Tibial artery (tissue), 4 donors: ENCODE data around the gene PAX5.

Source experiments
- DNase-seq, 2 donors: peaks; one replicate each; pipeline ENCODE4 v3.0.0-alpha.2; 2019
- H3K27ac ChIP-seq, 2 donors: fragments of 200-600 bp; sonication (generic) in 1 of 2; 1 replicate in 1 of 2; 2 replicates in 1 of 2; pipeline ENCODE4 v1.5.1; 2018 to 2019; ENCODE audit warnings: mild to moderate bottlenecking in 1 of 2
- H3K27me3 ChIP-seq, 2 donors: fragments of 200-600 bp; sonication (generic) in 1 of 2; one replicate each; pipeline versions ENCODE4 v1.5.1 to v1.6.0; 2016 to 2019
- H3K36me3 ChIP-seq, 3 donors: fragments of 200-600 bp; sonication (generic) in 2 of 3; one replicate each; pipeline ENCODE4 v1.5.1; 2016 to 2019; ENCODE audit warnings: mild to moderate bottlenecking in 2 of 3
- H3K4me1 ChIP-seq, 4 donors: fragments of 200-600 bp; sonication (generic) in 2 of 4; 1 replicate in 3 of 4; 2 replicates in 1 of 4; pipeline ENCODE4 v1.5.1; 2016 to 2019
- H3K4me3 ChIP-seq, 2 donors: fragments of 200-600 bp; sonication (generic) in 1 of 2; 1 replicate in 1 of 2; 2 replicates in 1 of 2; pipeline ENCODE4 v1.5.1; 2018 to 2019; ENCODE audit warnings: mild to moderate bottlenecking in 2 of 2
- H3K9me3 ChIP-seq, 3 donors: fragments of 200-600 bp; sonication (generic) in 1 of 3; one replicate each; pipeline ENCODE4 v1.5.1; 2016 to 2019
- intact Hi-C: fragments of 100-400 bp; cut with DNase I; formaldehyde crosslinking; loops from one replicate; pipeline ENCODE4 v1.15.0; 2023; ENCODE audit warnings: low total_unique reads
- TF ChIP-seq, protein P1 (sequence below), 2 experiments: fragments of 200-600 bp in 1 of 2; fragments of 450-650 bp in 1 of 2; IDR thresholded peaks; one replicate each; pipeline ENCODE4 v1.5.1; 2017 to 2019; ENCODE audit warnings: antibody characterized with exemption in 2 of 2, mild to moderate bottlenecking in 1 of 2, moderate library complexity in 1 of 2

PAX5 gene

DNA sequence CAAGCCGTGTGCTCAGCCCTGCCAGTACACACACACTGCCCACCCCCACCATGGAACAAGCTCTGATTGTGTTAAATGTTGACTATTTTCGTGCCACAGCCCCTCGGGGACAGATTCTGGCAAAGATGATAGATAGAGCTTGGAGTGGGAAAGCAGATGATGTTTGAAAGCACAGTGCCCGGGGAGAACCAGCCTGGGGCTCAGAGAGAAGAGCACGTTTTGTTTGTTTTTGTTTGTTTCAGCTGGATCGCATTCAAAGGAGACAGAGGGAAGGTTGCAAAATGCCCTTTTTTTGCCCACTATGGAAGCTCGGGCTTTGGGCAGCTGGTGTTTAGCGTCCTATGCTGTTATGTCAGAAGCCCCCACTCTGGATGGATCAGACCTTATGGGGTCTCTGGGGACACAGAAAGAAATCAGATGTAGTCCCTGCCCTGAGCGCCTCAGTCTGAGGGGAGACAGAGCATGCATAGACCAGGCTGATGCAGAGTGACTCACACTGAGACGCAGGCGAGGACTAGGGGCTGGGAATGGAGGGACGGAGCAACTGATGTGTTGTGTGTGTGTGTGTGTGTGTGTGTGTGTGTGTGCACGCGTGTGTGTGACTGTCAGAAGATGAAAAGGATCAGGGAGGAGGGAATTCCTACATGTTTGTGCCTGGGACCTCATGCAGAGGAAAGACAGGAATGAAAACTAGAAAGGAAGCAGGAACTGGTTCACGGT lies 231.7 kb downstream of the PAX5 start:
- intact Hi-C loops: no loop called here
- DNase-seq: no peak
- Histone ChIP-seq H3K36me3 (no peaks in the 10 kb centered on the region), H3K27me3 (peaks cover 0 to 15% of the 10 kb centered on the region in 2 donors), H3K4me3 (no peak overlapping the region), H3K27ac (no peak overlapping the region), H3K4me1 (no peaks in the 10 kb centered on the region), H3K9me3 (no peaks in the 10 kb centered on the region)
- TF ChIP-seq, protein P1, sequence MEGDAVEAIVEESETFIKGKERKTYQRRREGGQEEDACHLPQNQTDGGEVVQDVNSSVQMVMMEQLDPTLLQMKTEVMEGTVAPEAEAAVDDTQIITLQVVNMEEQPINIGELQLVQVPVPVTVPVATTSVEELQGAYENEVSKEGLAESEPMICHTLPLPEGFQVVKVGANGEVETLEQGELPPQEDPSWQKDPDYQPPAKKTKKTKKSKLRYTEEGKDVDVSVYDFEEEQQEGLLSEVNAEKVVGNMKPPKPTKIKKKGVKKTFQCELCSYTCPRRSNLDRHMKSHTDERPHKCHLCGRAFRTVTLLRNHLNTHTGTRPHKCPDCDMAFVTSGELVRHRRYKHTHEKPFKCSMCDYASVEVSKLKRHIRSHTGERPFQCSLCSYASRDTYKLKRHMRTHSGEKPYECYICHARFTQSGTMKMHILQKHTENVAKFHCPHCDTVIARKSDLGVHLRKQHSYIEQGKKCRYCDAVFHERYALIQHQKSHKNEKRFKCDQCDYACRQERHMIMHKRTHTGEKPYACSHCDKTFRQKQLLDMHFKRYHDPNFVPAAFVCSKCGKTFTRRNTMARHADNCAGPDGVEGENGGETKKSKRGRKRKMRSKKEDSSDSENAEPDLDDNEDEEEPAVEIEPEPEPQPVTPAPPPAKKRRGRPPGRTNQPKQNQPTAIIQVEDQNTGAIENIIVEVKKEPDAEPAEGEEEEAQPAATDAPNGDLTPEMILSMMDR (IDR thresholded peaks at IDR 0.05): no peak

DNA sequence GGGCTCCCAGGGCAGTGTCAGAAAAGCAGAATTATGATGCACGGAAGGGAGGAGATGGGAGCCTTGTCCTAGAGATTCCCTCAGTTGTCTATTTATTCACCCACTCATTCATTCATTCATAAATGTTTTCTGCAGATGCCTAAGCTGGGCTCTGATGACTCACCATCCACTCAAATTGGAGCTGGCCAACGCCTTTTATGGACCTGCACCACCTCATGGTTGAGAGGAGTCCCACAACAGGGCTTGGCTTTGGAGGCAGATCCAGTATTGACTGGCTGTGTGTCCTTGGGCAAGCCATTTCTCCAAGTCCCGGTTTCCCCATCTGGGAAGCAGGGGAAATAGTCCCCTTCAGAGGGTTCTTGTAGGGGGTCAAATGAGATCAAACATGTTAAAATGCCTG lies 233.6 kb downstream of the PAX5 start:
- Histone ChIP-seq H3K36me3 (no peaks in the 10 kb centered on the region), H3K9me3 (no peaks in the 10 kb centered on the region), H3K4me1 (no peaks in the 10 kb centered on the region), H3K4me3 (no peak overlapping the region), H3K27ac (no peak overlapping the region), H3K27me3 (peaks cover 0 to 15% of the 10 kb centered on the region in 2 donors)
- no peak for DNase-seq
- TF ChIP-seq, protein P1 (IDR thresholded peaks at IDR 0.05): no peak
- intact Hi-C loops: no loop called here

DNA sequence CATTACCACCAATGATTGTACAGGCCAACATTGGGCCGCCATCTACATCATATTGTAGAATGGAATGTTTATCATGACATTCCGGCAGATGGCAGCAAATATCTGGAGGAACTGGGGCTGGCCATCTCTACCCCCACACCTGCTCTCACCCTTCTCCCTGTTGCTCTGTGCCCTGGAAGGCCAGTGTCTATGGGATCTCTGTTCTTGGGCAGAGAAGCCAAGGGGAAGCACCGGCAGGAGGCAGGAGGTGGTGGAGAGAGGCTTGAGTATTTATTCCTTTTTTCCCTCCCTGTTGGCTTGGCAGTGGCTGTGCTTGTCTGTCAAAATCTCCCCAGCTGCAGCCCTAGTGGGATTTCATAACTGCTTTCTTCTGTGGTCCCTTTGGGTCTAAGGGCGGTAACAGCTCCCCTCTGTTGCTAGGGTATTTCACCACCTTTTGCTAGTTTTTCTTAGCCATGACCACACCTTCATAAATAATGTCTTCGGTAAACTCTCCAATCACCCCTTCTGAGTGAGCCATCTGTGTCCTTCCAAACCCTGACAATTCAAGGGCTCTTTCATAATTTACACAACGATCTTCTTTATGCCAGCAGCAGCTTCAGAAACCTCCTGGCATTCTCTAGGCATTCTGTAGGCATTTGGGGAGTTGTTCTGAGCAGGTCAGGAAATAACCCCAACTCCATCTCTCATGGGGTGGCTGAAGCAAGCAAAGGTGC lies 235.6 kb downstream of the PAX5 start:
- intact Hi-C loops: no loop called here
- Histone ChIP-seq H3K27ac (no peak overlapping the region), H3K36me3 (no peaks in the 10 kb centered on the region), H3K9me3 (peaks cover 0 to 7% (median 0%) of the 10 kb centered on the region in 3 donors), H3K4me1 (no peaks in the 10 kb centered on the region), H3K27me3 (peaks cover 0 to 10% of the 10 kb centered on the region in 2 donors), H3K4me3 (no peak overlapping the region)
- no peak for DNase-seq
- TF ChIP-seq, protein P1 (IDR thresholded peaks at IDR 0.05): no peak

DNA sequence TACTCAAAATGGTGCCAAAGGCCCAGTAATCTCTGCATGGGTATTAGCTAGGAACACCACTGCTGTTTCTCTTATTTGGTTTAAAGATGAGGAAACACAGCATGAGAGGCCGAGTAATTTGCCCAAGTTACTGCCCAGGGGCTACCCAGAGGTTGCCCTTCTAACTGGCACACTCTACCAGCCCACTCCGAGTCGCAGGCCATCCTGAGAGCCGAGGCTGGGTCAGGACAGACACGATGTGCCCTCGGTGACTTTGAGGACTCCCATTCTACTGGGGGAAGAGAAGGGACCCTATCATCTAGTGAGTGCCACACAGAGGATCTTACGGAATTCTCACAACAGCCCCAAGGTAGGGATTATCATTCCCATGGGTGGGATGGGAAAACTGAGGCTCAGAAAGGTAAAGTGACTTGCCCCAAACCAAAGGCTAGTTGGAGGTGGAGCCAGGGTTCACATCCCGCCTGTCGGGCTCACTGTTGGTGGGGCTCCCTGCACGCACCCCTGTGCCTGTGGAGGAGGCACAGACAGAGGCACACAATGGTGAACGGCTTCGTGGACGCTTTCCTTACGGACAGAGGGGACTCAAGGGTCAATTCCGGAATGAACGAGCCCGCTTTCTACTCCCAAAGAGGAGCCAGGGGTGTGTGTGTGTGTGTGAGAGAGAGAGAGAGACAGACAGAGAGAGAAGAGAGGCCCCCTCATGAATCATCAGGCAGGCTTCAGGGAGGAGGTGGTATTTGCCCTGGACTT lies 236.4 kb downstream of the PAX5 start:
- Histone ChIP-seq H3K4me1 (no peaks in the 10 kb centered on the region), H3K9me3 (peaks cover 0 to 11% (median 0%) of the 10 kb centered on the region in 3 donors), H3K4me3 (no peak overlapping the region), H3K27ac (no peak overlapping the region), H3K36me3 (no peaks in the 10 kb centered on the region), H3K27me3 (peaks cover 0 to 5% of the 10 kb centered on the region in 2 donors)
- TF ChIP-seq, protein P1 (IDR thresholded peaks at IDR 0.05): no peak
- intact Hi-C loops: no loop called here
- no peak for DNase-seq

GRCh38 chr9:36796671-36797419 lies 237.2 kb downstream of the PAX5 start:
- H3K4me1 ChIP-seq: no peaks in the 10 kb centered on the region
- H3K9me3 ChIP-seq: peaks cover 0 to 11% (median 0%) of the 10 kb centered on the region in 3 donors
- no peaks in the 10 kb centered on the region for H3K36me3 ChIP-seq
- H3K27me3 ChIP-seq: peaks cover 0 to 3% of the 10 kb centered on the region in 2 donors
- intact Hi-C loops: no loop called here
- TF ChIP-seq, protein P1 (IDR thresholded peaks at IDR 0.05): no peak
- no peak overlapping the region for H3K27ac ChIP-seq
- no peak for DNase-seq
- no peak overlapping the region for H3K4me3 ChIP-seq
